DND-41 (cell line): ENCODE measurements around the gene OTUD4.

Source experiments
- CTCF ChIP-seq: IDR thresholded peaks from 2 replicates; pipeline ENCODE4 v1.5.1; 2012; ENCODE audit warnings: borderline replicate concordance, low read length, moderate library complexity, mild to moderate bottlenecking; ENCODE audit not compliant: poor library complexity, severe bottlenecking; ENCODE audit errors: extremely low read depth
- EZH2 ChIP-seq: IDR thresholded peaks from 3 replicates; pipeline ENCODE4 v1.6.1; 2012; ENCODE audit warnings: borderline replicate concordance, low read depth, mild to moderate bottlenecking, moderate library complexity, low read length, inconsistent platforms; ENCODE audit not compliant: severe bottlenecking

DNA sequence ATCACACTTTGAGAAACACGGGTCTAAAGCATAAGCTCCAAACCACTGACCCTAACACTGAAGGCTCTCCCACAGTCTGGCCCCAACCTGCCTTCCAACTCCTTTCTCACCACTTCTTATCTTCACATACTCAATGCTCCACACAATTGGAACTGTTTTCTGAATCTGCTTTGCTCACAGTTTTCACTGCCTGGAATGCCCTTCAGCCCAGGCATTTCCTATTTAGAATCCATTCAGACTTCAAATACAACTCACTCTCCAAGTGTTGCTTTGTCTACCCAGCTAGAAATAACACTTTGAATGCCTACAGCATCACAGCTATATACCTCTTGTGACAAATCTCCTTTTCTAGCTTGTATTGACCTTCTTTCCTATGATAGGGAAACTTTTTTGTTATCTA, 10.2 kb downstream of the OTUD4 start:
- TF ChIP-seq CTCF (no peak), EZH2 (no peak)
